GM12891 (cell line): Measurements from ENCODE around the gene TMEM270.

ENCODE experiments used
- POLR2A ChIP-seq: IDR thresholded peaks from 2 replicates; pipeline ENCODE4 v1.6.1; 2011; ENCODE audit warnings: low read depth, low read length, control low read depth
- POLR2AphosphoS5 ChIP-seq: IDR thresholded peaks from 2 replicates; pipeline ENCODE4 v1.6.1; 2011; ENCODE audit warnings: low read depth, low read length, control low read depth
- POU2F2 ChIP-seq: IDR thresholded peaks from 2 replicates; pipeline ENCODE4 v1.6.1; 2011; ENCODE audit warnings: low read depth, mild to moderate bottlenecking, control low read depth, low read length, moderate library complexity

DNA sequence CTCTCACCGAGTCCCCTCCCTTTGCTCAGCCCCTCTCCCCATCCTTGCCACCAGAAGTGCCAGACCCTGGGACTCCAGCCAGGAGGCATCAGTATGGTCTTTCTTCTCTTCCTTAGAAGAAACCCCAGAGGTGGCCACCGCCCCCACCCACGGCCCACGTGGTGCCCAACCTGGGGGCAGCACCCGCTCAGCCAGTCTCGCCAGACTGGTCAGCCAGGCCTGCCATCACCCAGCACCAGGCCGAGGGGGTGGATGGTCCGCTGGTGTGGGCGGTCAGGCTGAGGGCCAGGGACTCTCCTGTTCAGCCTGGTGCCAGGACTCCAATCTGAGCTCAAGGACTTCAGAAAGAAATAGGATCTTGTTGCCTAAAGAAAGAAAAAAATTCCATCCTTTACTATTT lies 36.0 kb upstream of the TMEM270 start:
- TF ChIP-seq POLR2AphosphoS5 (no peak), POLR2A (no peak), POU2F2 (no peak)
